Measurements from ENCODE around the gene CDKN2B-AS1.

CDKN2B-AS1 gene

DNA sequence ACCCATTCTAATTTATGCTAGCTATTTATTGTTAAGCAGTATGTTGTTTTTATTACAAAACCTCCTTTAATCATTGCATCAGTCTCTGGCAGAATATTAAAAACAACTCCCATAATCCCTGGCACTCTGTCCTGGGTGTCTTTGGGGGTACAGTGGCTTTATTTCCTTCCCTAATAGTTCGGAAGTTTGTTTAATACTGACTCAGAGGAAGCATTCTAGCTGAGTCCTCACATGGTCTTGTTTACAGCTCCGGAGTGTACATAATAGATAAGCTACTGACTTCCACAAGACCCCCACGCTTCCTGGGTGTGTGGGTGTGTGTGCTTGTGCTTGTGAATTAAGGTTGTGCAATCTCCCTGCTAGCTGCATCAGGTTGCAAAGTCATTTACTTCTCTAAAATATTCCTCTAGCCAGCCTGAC lies 164.3 kb downstream of the CDKN2B-AS1 start:
- no peak for DNase-seq

DNA sequence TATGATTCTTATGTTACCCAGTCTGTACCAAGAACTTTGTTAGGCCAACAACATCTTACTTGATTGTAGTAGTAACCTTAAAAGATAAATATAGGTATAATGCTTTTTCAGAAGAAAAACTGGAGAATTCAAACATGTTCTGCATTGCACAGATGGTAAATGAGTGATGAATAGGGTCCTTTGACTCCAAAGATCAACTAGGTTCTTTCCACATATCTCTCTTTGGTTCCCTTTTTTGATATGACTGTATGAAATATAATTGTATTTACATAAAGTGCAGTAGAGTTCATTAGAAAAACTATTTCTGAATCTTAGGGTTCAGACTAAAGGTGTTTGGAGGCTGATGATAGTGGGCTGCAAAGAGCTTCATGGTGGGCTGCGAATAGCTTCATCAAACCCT lies 165.0 kb downstream of the CDKN2B-AS1 start:
- no peak for DNase-seq

DNA sequence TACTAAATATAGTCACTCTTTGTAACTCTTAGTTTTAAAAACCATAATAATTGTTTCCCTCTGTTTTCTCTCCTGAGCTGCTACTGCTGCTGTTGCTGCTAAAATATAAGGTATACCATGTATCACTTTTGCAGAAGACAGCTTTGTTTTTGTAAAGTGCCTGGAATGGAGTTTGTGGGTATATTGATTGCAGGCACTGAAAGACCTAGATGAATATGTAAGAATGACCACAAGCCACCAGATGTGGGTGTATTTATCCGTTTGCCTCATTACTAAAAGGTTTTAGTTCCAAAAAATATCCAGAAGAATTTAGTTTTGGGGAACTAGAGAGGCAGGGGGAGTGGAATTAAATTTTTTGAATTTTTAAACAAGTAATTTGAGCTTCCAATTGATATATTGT lies 165.6 kb downstream of the CDKN2B-AS1 start:
- no peak for DNase-seq

DNA sequence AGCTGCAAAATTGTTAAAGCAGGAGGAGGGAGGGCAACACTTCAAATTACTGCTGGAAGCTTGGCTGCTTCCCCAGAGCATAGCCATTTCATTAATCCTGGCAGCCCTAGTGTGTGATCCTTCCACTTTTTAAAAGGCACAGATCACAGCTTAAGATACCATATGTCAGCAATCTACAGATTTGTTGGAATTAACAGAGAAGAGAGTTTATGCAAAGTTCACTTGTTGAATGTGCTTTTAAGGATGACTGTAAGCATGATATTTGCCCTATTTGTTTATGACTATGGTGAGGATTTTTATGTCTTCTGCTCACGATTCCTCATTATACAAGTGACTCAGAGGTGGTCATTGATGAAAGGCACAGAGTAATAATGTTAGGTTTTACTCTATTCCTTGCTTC lies 170.6 kb downstream of the CDKN2B-AS1 start:
- no peak for DNase-seq

DNA sequence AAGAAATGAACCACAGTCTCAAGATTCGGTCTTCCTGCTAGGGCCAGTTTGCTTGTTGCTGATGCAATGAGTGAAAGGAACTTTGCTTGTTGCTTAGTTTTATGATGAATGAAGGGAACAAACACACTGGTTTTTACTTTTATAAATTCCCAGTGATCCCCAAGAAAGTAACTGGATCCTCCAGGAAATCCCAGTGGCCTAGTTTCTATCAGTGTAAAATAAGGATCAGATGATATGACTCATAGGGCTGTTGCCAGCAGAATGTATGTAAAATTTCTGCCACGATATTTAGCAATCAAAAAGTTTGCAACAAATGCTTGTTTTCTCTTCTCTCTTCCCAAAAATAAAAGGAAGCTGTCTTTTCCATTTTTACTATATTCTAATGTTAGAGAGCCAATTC lies 174.7 kb downstream of the CDKN2B-AS1 start:
- DNase-seq: no peak

DNA sequence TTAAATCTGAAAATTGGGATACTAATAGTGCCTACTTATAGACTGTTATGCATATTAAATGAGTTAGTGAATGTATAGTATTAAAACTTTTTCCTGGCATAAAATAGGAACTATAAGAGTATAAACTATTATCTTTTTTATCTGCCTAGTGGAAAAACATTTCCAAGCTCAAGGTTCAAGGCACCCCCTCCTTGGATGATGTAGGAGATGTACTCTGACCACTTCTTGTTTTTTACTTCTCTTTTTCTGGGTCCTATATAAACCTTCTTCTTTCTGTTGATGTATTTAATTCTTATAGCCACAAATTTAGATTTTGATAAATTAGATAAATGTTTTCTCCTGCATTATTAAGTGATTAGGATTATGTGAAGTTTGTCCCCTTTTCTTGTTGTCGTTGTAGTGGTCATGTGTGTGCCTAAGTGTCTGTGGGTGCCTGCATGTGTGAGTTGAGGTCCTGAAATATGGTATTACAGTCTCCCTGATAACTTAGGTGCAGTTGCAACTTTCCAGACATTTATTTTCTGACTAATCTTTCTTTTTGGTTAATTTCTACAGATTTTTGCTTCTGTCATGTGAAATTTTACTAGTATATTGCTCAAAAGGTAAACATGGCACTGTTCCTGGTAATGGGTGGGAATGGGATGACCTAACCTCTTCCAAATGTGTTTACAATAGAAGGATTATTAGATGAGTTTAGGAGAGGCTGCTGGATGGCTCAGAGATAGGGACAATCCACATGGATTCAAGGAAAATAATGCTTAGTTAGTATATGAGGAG lies 175.3 kb downstream of the CDKN2B-AS1 start:
- DNase-seq: no peak
